Body of pancreas (tissue), 4 donors: ENCODE data around the gene ZNF18.

ENCODE experiments used
- CTCF ChIP-seq, 7 experiments: fragments of 450-650 bp in 4 of 7; fragments of 200-600 bp in 3 of 7; sonication (generic) in 3 of 7; IDR thresholded peaks; one replicate each; pipeline ENCODE4 v1.5.1; 2016 to 2019; ENCODE audit warnings: antibody characterized with exemption in 7 of 7
- POLR2A ChIP-seq, 3 donors: fragments of 450-650 bp; IDR thresholded peaks; one replicate each; pipeline ENCODE4 v1.6.1; 2016; ENCODE audit warnings: antibody characterized with exemption in 3 of 3, mild to moderate bottlenecking in 2 of 3

GRCh38 chr17:12027658-12028057, 30.4 kb upstream of the ZNF18 start:
- no peak for TF ChIP-seq CTCF (IDR thresholded peaks at IDR 0.05)
- TF ChIP-seq POLR2A (IDR thresholded peaks at IDR 0.05): no peak
